DMS 273 (cell line): ENCODE results near the gene NLRP3.

ENCODE experiments used
- DNase-seq: peaks from one replicate; lab custom pipeline; 2025; ENCODE audit not compliant: unreplicated experiment; lab: John Stamatoyannopoulos, UW

NLRP3 gene

DNA sequence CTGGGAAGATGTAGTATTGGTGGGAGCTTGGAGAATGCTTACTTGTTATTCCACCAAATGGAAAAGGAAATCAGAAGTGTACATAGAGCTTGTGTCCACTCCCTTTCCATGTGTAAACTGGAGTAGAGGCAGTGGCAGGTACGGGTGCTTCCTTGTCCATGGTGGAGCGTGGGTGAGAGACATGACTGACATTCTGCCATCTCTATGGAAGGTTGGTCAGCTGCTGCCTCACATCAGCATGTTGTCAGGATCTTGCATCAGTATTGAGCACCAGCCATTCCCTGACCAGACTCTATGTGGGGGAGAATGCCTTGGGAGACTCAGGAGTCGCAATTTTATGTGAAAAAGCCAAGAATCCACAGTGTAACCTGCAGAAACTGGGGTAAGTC is 19.8 kb downstream of the NLRP3 start:
- DNase-seq, result no peak

DNA sequence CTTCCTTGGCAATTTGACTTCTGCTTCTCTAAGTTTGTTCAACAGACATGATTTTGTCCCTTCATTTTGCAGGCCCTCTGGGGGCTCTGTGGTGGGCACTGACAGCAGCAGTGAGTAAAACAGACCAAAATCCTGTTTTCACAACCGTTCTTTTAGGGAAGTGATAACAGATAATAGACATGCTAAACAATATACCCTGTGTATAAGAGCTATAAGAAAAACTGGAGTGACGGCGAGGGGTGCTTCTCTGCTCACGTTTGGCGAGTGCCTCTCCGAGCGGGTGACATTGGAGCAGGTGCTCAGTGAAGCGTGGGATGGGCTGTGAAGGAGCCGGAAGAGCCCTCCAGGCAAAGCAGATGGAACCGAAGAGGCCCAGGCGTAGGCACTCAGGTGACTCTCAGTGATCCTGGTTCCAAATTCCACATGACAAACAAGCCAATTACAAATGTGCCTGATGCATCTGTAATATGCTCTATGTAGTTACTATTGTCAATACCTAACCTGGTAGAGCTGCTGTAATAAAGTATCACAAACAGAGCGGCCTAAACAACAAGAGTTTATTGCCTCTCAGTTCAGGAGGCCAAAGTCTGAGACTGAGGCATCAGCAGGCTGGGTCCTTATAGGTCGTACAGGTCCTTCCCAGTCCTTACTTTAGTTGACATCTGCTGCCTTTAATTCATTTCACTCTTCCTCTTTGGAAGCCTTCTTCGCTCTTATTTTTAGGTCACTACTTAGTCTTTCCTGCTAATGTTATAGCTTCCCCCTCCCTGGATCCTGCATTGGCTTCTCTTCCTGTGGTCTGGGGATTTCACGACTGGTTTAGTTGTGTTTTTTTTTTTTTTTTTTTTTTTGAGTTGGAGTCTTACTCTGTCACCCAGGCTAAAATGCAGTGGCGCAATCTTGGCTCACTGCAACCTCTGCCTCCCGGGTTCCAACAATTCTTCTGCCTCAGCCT is 21.9 kb downstream of the NLRP3 start:
- no peak for DNase-seq

GRCh38 chr1:247440001-247440620 is 24.1 kb downstream of the NLRP3 start:
- no peak for DNase-seq

- DNase-seq, result no peak
Measured at GRCh38 chr1:247441606-247442005, 25.6 kb downstream of the NLRP3 start.

DNA sequence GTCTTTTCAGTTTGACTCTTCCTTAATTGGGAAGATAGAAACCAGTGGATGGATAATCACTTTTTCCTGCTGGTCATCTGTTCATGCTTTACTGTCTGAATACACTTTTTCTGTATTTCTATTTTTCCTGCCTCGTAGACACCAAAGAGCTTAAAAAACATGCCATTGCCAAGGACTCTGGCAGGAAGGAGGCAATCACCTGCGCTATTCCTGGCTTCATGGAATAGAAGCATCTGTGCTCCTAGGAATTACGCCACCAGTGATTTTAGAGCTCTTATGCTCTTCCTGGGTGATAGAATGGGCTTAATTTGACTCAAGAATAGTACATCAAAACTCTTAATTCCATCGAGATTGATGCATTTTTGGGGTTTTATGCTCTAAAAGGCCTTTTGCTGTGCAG is 26.2 kb downstream of the NLRP3 start:
- DNase-seq, result no peak

GRCh38 chr1:247443641-247444040 is 27.7 kb downstream of the NLRP3 start:
- no peak for DNase-seq

GRCh38 chr1:247444571-247444970 is 28.6 kb downstream of the NLRP3 start:
- DNase-seq, result no peak

DNA sequence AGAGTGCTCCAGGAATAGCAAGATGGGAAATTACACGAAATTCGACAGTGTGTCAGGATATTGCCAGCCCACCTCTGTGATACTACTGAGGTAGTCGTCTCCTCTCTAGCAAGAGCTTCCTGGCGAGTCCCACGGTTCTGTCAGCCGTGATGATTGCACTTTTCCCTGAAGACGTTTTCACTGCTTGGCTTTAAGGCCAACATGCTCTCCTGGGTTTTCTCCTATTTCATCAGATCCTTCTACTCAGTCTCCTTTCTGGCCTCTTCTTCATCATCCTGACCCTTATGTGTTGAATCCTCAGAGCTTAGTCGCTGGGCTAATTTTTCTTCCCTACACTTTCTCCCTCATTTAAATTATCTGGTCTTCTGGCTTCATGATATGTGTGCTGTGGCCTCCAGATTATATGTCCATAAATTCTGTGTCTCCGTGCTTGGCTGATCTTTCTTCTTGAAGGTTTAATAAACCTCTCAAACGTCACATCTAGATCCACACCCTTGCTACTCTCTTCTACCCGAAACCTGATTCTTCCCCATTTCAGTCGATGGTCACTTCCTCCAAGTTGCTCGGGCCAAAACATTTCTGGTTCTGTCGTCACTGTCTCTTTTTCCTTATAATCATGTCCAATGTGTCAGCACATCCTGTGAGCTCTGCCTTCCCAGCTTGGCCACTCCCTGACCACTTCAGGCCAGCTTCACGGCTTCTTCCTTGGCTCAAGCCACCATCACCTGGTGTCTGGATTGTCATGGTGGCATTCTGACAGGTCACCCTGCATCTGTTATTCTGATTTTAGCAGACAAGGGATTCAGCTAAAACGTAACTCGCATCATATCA is 29.8 kb downstream of the NLRP3 start:
- DNase-seq, result no peak

GRCh38 chr1:247447162-247447909 is 31.4 kb downstream of the NLRP3 start:
- DNase-seq, result no peak

DNA sequence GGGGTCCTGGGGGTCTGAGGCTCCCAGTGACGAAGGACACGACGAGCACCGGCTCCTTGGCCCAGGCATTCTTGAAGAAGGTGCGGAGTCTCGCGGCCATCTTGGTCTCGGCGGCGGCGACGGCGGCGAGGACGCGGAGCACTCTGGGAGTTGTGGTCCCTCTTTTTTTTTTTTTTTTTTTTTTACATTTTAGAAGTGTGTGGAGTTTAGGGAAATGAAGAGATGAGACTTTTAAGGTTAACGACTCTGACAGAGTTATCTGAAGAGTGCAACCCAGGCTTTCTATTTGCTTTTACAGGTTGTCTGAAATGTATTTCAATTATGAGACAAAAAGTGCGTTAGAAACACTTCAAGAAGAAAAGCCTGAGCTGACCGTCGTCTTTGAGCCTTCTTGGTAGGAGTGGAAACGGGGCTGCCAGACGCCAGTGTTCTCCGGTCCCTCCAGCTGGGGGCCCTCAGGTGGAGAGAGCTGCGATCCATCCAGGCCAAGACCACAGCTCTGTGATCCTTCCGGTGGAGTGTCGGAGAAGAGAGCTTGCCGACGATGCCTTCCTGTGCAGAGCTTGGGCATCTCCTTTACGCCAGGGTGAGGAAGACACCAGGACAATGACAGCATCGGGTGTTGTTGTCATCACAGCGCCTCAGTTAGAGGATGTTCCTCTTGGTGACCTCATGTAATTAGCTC is 32.3 kb downstream of the NLRP3 start:
- peak; percentile 67 for DNase-seq

DNA sequence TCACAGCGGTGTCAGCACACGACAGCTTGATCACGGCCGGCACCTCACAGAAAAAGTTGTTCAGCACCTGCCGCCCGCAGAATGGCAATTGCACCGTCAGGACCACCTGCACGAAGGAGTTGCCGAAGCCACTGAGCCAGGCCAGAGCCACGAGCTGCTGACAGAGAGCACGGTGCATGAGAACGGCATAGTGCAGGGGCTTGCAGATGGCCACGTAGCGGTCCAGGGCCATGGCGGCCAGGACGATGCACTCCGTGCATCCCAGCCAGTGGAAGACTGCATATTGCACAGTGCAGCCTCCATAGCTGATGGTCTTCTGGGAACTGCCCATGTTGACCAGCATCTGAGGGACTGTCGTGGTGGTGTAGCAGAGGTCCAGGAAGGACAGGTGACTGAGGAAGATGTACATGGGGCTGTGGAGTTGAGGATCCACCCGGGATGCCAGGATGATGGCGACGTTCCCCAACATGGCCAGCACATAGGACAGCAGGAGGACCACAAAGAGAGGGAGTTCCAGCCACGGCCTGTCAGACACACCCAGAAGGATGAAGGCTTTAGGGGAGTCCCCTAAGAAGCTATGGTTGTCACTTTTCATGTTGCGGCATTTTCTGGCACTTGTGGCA is 35.5 kb downstream of the NLRP3 start:
- DNase-seq, result no peak

DNA sequence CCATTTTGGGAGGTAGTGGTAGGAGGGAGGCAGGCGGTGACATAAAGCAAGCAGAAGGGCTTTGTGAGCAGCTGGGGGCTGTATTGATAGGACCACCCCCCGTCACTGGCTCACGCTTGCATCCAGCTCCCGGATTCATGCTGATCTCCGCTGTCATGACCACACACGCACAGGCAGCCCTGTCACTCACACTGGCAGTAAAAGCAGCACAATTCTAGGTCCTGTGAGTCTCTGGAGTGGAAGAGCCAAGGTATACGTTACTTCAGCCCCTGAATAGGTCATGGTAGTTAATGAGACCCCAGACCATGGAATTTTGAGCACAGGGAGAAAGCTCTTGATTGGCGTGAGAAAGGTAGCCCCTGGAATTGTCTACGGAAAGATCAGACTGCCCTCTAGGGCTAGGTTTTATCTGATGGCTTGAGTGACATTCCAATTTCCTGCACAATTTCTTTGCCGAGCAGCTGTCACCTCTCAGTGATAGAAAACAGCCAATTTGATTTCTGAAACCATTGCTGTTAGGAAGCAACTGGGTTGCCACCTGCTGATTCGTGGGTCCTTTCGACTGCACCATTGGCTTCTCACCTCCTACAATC is 36.6 kb downstream of the NLRP3 start:
- no peak for DNase-seq

DNA sequence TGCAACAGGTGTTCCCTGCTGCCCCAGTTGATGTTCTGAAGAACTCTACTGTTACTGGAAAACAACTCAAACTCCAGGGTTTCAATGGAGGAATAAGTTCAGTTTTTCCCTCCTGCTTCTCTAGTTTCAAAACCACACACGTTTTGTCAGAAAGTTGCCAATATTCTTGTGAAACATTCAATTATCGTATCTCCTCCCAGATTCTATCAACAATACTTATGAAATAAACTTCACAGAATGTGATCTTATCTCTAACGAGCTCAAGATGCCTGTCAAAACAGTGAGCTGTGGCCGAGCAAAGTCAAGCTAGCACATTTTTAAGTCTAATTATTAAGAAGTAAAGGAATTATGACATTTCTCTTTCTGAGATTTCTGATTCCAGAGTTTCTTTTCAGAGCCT is 37.3 kb downstream of the NLRP3 start:
- no peak for DNase-seq

DNA sequence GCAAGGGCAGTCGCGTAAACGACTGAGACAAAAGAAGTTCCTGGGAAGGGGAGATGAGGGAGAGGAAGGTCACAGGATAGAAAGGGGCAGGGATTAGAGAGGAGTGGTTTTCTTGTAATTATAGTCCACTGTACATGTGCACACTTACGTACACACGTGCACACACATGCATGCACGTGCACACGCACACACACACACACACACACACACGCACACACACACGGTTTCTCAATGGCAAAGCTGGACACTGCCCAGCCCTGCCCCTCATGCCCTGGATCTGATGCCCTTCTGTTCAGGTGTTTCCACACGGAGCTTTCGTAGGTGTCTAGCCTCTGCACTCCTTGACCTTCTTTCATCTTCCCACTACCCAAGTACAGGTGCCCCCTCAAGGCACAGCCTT is 38.0 kb downstream of the NLRP3 start:
- DNase-seq, result no peak

GRCh38 chr1:247456021-247456420 is 40.0 kb downstream of the NLRP3 start:
- no peak for DNase-seq

- DNase-seq, result no peak
Measured at GRCh38 chr1:247456914-247457639, 41.1 kb downstream of the NLRP3 start.

DNA sequence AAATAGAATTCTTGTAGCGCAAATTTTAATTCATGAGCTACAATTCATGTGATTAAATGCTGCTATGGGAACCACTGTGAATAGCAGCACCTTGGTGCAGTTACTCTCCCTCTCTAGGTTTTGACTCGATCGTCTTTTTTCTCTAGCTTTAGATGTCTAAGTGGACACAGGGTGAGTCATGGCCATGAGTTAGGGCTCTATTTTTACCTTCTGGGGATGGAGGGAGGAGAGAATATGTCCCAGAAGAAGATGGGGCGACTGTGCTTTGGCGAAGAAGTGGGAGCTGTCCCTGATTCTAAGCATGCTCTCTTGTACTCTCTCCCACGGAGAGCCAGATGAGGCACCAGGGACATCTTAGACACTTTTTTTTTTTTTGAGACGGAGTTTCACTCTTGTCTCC is 43.5 kb downstream of the NLRP3 start:
- no peak for DNase-seq

DNA sequence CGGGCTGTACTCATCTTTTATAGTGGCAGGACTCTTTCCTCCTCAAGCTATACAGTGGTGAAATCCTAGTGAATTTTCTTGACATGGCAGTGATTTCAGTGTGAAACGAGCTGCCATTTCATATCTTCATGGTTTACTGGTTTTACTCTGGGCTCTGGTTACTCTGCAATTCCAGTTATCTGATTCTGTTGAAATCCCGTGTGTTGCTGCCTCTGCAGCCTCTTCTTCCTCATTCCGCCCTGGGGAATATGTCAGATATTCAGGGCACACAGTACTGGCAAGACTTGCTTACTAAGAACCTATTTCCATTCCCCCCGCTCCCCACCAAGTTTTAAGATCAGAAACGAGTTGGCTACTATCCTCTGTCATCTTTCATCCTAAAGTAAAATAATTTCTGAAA is 49.8 kb downstream of the NLRP3 start:
- DNase-seq, result no peak

DNA sequence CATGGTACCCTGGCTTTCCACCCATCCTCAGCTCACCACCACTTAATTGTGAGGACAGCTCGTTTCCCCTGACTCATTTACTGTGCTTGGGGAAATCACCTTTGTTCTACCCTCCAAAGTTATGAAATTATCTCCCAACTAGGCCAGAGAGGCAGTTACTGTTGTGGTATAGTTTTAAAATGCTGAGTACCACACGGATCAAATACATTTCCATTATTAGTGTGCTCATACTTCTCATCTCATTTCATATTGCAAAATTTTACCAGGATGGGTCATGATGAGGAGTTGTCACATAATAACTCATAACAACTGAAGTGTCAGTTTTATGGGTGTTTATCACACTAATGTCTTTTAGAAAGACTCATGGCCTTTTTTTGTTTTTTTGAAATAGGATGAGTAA is 51.2 kb downstream of the NLRP3 start:
- no peak for DNase-seq
